Endothelial cell (in vitro differentiated cells): ENCODE results near the gene GRWD1. TPM values are rescaled to one million over a fixed set of nuclear protein-coding genes. Genes with fewer than 3 reads are reported as not detected.

Experiments
- DNase-seq: peaks from one replicate; pipeline ENCODE4 v3.0.0; 2021; ENCODE audit warnings: low spot score
- H3K27ac Mint-ChIP-seq: one replicate; pipeline ENCODE4 v1.8.0; 2021; ENCODE audit warnings: mixed read lengths, inconsistent platforms; ENCODE audit not compliant: unreplicated experiment
- H3K27me3 Mint-ChIP-seq: one replicate; pipeline ENCODE4 v1.8.0; 2021; ENCODE audit warnings: mild to moderate bottlenecking, moderate library complexity, mixed read lengths, inconsistent platforms; ENCODE audit not compliant: unreplicated experiment
- H3K36me3 Mint-ChIP-seq: one replicate; pipeline ENCODE4 v1.8.0; 2021; ENCODE audit warnings: mild to moderate bottlenecking, low read depth, mixed read lengths, inconsistent platforms; ENCODE audit not compliant: unreplicated experiment
- H3K4me1 Mint-ChIP-seq: one replicate; pipeline ENCODE4 v1.8.0; 2021; ENCODE audit warnings: mild to moderate bottlenecking, mixed read lengths, inconsistent platforms; ENCODE audit not compliant: unreplicated experiment
- H3K4me3 Mint-ChIP-seq: one replicate; pipeline ENCODE4 v1.8.0; 2021; ENCODE audit warnings: mild to moderate bottlenecking, mixed read lengths, inconsistent platforms; ENCODE audit not compliant: unreplicated experiment
- H3K9me3 Mint-ChIP-seq: one replicate; pipeline ENCODE4 v1.8.0; 2021; ENCODE audit warnings: mixed read lengths, inconsistent platforms; ENCODE audit not compliant: unreplicated experiment
- total RNA-seq: library from RNA; stranded (reverse); fragmentation: NEBNext Ultra II Directional; extraction: Animal tissue kit (Norgen Biotek cat#: 25700); gene quantifications from one replicate; pipeline ENCODE4 v1.2.1, GENCODE V29; 2021; ENCODE audit not compliant: unreplicated experiment
- TF ChIP-seq, protein P1 (sequence below): fragments of 200-600 bp; sonication (generic); IDR thresholded peaks from one replicate; pipeline ENCODE4 v1.5.0; 2021; ENCODE audit warnings: antibody characterized with exemption; ENCODE audit not compliant: unreplicated experiment

The GRWD1 gene
- total RNA-seq, 1 donor from 2014 or later, result 38.4 TPM

DNA sequence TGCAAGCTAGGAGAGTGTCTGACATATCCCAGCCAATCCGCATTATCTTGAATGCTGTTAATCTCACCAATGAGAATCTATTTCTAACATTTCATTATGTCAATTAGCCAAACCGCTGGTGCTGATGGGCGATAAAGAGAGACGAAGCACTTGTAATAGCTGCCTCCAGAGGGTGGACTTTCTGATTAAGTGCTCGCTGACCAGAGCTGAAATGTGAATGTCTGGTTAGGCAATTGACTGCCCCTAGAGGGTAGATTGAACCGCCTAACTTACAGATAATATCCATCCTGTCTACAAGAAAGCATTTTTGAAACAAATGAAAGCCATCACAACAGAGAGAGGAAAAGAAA, 552 bp upstream of the GRWD1 start:
- Mint-ChIP-seq H3K36me3 (peaks cover 19% of the 10 kb centered on the region), H3K4me1 (peaks cover 16% of the 10 kb centered on the region), H3K27ac (peak overlapping the region; percentile 98), H3K27me3 (peaks cover 24% of the 10 kb centered on the region), H3K4me3 (peak overlapping the region; percentile 95), H3K9me3 (no peaks in the 10 kb centered on the region)
- peak; percentile 48 for DNase-seq
- TF ChIP-seq, protein P1, sequence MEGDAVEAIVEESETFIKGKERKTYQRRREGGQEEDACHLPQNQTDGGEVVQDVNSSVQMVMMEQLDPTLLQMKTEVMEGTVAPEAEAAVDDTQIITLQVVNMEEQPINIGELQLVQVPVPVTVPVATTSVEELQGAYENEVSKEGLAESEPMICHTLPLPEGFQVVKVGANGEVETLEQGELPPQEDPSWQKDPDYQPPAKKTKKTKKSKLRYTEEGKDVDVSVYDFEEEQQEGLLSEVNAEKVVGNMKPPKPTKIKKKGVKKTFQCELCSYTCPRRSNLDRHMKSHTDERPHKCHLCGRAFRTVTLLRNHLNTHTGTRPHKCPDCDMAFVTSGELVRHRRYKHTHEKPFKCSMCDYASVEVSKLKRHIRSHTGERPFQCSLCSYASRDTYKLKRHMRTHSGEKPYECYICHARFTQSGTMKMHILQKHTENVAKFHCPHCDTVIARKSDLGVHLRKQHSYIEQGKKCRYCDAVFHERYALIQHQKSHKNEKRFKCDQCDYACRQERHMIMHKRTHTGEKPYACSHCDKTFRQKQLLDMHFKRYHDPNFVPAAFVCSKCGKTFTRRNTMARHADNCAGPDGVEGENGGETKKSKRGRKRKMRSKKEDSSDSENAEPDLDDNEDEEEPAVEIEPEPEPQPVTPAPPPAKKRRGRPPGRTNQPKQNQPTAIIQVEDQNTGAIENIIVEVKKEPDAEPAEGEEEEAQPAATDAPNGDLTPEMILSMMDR, result no peak

DNA sequence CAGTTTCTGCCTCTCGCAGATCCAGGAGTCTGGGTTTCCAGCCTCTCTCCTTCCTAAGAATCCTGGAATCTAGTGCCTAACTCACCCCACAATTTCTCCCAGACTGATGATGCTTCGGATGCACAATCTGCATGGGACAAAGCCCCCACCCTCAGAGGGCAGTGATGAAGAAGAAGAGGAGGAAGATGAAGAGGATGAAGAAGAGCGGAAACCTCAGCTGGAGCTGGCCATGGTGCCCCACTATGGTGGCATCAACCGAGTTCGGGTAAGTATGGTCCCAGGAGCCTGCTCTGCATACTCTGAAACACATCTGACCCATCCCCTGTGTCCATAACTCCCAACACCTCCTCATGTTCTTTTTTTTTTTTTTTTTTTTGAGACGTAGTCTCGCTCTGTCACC, 796 bp downstream of the GRWD1 start:
- DNase-seq, result no peak
- TF ChIP-seq, protein P1, result no peak
- Mint-ChIP-seq H3K4me1 (peaks cover 16% of the 10 kb centered on the region), H3K36me3 (peaks cover 19% of the 10 kb centered on the region), H3K27ac (peak overlapping the region; percentile 98), H3K4me3 (peak overlapping the region; percentile 95), H3K27me3 (peaks cover 20% of the 10 kb centered on the region), H3K9me3 (no peaks in the 10 kb centered on the region)

DNA sequence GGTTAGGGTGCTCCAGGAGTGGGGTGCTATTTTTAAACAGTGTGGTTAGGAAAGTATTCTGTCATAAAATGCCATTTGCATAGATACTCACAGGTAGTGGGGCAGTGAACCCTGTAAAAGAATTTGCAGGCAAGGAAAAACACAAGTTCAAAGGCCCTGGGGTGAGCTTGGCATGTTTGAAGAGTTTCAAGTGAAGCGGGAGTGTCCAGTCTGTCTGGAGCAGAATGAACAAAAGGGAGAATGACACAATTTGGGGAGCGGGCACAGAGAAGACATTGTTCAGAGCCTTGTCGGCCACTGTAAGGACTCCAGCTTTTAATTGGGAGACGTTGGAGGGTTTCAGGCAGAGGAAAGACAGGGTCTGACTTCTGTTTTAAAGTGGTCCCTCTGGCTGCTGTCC, 2.8 kb downstream of the GRWD1 start:
- DNase-seq, result no peak
- no peaks in the 10 kb centered on the region for H3K9me3 Mint-ChIP-seq
- TF ChIP-seq, protein P1, result no peak
- no peak overlapping the region for H3K27ac Mint-ChIP-seq
- no peak overlapping the region for H3K4me3 Mint-ChIP-seq
- peaks cover 16% of the 10 kb centered on the region for H3K4me1 Mint-ChIP-seq
- peaks cover 18% of the 10 kb centered on the region for H3K36me3 Mint-ChIP-seq
- H3K27me3 Mint-ChIP-seq, result peaks cover 16% of the 10 kb centered on the region

DNA sequence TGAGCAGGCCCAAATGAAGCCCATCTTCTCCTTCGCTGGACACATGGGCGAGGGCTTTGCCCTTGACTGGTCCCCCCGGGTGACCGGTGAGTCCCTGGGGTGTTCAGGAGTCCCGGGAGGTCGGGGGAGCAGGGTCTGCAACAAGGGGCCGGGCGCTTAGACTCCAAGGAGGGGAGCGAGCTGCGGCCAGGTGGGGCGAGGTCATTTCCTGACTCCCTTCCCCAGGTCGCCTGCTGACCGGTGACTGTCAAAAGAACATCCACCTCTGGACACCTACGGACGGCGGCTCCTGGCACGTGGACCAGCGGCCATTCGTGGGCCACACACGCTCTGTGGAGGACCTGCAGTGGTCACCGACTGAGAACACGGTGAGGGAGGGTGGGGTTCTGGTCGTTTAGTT, 4.7 kb downstream of the GRWD1 start:
- H3K4me3 Mint-ChIP-seq, result no peak overlapping the region

DNA sequence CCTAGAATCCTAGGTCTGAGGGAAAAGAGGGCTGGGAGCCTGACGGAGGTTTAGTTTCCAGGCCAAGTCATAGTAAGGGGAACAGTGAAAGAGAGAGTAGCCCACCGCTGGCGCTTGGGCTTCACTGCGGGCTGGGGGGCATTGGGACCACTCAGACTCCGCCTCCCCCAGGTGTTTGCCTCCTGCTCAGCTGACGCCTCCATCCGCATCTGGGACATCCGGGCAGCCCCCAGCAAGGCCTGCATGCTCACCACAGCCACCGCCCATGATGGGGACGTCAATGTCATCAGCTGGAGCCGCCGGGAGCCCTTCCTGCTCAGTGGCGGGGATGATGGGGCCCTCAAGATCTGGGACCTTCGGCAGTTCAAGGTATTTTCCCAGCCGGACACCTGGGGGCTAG, 5.1 kb downstream of the GRWD1 start:
- no peaks in the 10 kb centered on the region for H3K9me3 Mint-ChIP-seq
- TF ChIP-seq, protein P1, result no peak
- peaks cover 2% of the 10 kb centered on the region for H3K4me1 Mint-ChIP-seq
- H3K27me3 Mint-ChIP-seq, result peaks cover 11% of the 10 kb centered on the region
- peaks cover 19% of the 10 kb centered on the region for H3K36me3 Mint-ChIP-seq
- no peak for DNase-seq
- no peak overlapping the region for H3K4me3 Mint-ChIP-seq
- no peak overlapping the region for H3K27ac Mint-ChIP-seq

More for the DNA sequence above, 4.7 kb downstream of the GRWD1 start:
- peaks cover 3% of the 10 kb centered on the region for H3K4me1 Mint-ChIP-seq
- no peak overlapping the region for H3K27ac Mint-ChIP-seq
- no peak for DNase-seq
- H3K9me3 Mint-ChIP-seq, result no peaks in the 10 kb centered on the region
- peaks cover 11% of the 10 kb centered on the region for H3K27me3 Mint-ChIP-seq
- peaks cover 19% of the 10 kb centered on the region for H3K36me3 Mint-ChIP-seq
- TF ChIP-seq, protein P1, result no peak
